A549 (cell line): ENCODE data around the gene PPP2R3B. TPM values are rescaled to one million over a fixed set of nuclear protein-coding genes. Genes with fewer than 3 reads are reported as not detected.

Experiments used
- ATAC-seq, 2 experiments: fragments of 200-7000 bp in 1 of 2; fragments of >200 bp in 1 of 2; cut with Nextera tagmentation in 1 of 2; cut with Tn5 transposase in 1 of 2; 3 replicates each; pipeline versions ENCODE4 v1.8.0 to v1.9.1; 2018 to 2020; ENCODE audit warnings: mild to moderate bottlenecking in 1 of 2, moderate library complexity in 1 of 2
- CTCF ChIA-PET: fragments of 300-600 bp; sonication (Branson Sonifier 250); formaldehyde crosslinking; extraction: SDS; loops from one replicate; lab custom pipeline; 2021; ENCODE audit warnings: antibody characterized with exemption, inconsistent platforms; lab: Yijun Ruan, JAX
- POLR2A ChIA-PET: fragments of 350-600 bp; formaldehyde crosslinking; extraction: SDS; loops from one replicate; lab custom pipeline; 2021; ENCODE audit warnings: antibody characterized with exemption, inconsistent platforms; lab: Yijun Ruan, JAX
- DNase-seq, 2 experiments: peaks; one replicate each; pipeline versions ENCODE4 v3.0.0 to v3.0.0-alpha.2; 2011 to 2016; ENCODE audit warnings: low read depth in 1 of 2, low spot score in 1 of 2
- FAIRE-seq: peaks from 2 replicates; lab custom pipeline; 2011; peaks lifted over from hg19 to GRCh38; lab: Jason Lieb, UNC
- H3K27ac ChIP-seq, 2 experiments: fragments of >200 bp; sonication (Bioruptor Twin); formaldehyde crosslinking; 3 replicates each; pipeline ENCODE4 v1.5.1; 2016 to 2017
- H3K4me1 ChIP-seq: fragments of >200 bp; sonication (Bioruptor Twin); formaldehyde crosslinking; 3 replicates; pipeline ENCODE4 v1.6.1; 2016
- H3K4me2 ChIP-seq: fragments of >200 bp; sonication (Bioruptor Twin); formaldehyde crosslinking; 3 replicates; pipeline ENCODE4 v1.6.1; 2016
- H3K4me3 ChIP-seq: fragments of >200 bp; sonication (Bioruptor Twin); formaldehyde crosslinking; 3 replicates; pipeline ENCODE4 v1.5.1; 2016
- H3K9me3 ChIP-seq: fragments of >200 bp; sonication (Bioruptor Twin); formaldehyde crosslinking; 3 replicates; pipeline ENCODE4 v1.6.1; 2016
- CEBPB ChIP-seq, 2 experiments: fragments of >200 bp in 1 of 2; sonication (Bioruptor Twin) in 1 of 2; formaldehyde crosslinking in 1 of 2; IDR thresholded peaks; 2 replicates each; pipeline ENCODE4 v1.6.1; 2012 to 2016
- ESRRA ChIP-seq: fragments of 150-350 bp; IDR thresholded peaks from 2 replicates; pipeline ENCODE4 v1.6.1; 2014; ENCODE audit warnings: mild to moderate bottlenecking, low read length, borderline replicate concordance
- FOSL2 ChIP-seq, 2 experiments: fragments of 450-650 bp in 1 of 2; fragments of >200 bp in 1 of 2; sonication (Bioruptor Twin) in 1 of 2; formaldehyde crosslinking; IDR thresholded peaks; 2 replicates each; pipeline versions ENCODE4 v1.5.0 to v1.6.1; 2016 to 2020; ENCODE audit warnings: mild to moderate bottlenecking in 1 of 2, moderate library complexity in 1 of 2
- FOXS1 ChIP-seq: fragments of 250-450 bp; sonication (Bioruptor Pico); IDR thresholded peaks from 2 replicates; pipeline ENCODE4 v1.5.0; 2020; ENCODE audit warnings: mild to moderate bottlenecking, moderate library complexity
- HDAC2 ChIP-seq: fragments of 200-600 bp; sonication (generic); IDR thresholded peaks from 2 replicates; pipeline ENCODE4 v1.6.1; 2016
- HMGXB4 ChIP-seq: fragments of 250-450 bp; sonication (Bioruptor Pico); IDR thresholded peaks from 2 replicates; pipeline ENCODE4 v1.5.0; 2021; ENCODE audit warnings: mild to moderate bottlenecking, moderate library complexity, borderline replicate concordance
- HOXB5 ChIP-seq: fragments of 250-450 bp; sonication (Bioruptor Pico); IDR thresholded peaks from 2 replicates; pipeline ENCODE4 v1.5.0; 2020; ENCODE audit warnings: mild to moderate bottlenecking, moderate library complexity
- MAZ ChIP-seq: fragments of 150-350 bp; IDR thresholded peaks from 2 replicates; pipeline ENCODE4 v1.6.1; 2014; ENCODE audit warnings: antibody characterized with exemption, low read depth, low read length, borderline replicate concordance
- RAD21 ChIP-seq, 2 experiments: fragments of >200 bp in 1 of 2; sonication (Bioruptor Twin) in 1 of 2; formaldehyde crosslinking in 1 of 2; IDR thresholded peaks in 1 of 2; conservative IDR thresholded peaks in 1 of 2; 2 replicates in 1 of 2; 3 replicates in 1 of 2; pipeline ENCODE4 v1.6.1; 2012 to 2018; ENCODE audit warnings: inconsistent platforms in 1 of 2
- RFX5 ChIP-seq: fragments of 450-650 bp; IDR thresholded peaks from 2 replicates; pipeline ENCODE4 v1.7.1; 2014; ENCODE audit warnings: antibody characterized with exemption, mild to moderate bottlenecking, moderate library complexity
- SREBF2 ChIP-seq: fragments of 450-650 bp; IDR thresholded peaks from 2 replicates; pipeline ENCODE4 v1.6.1; 2014; ENCODE audit warnings: mild to moderate bottlenecking, moderate library complexity
- TFCP2L1 ChIP-seq: fragments of 250-450 bp; sonication (Bioruptor Pico); IDR thresholded peaks from 2 replicates; pipeline ENCODE4 v1.5.0; 2021; ENCODE audit warnings: mild to moderate bottlenecking
- ZC3H11A ChIP-seq: fragments of 450-650 bp; IDR thresholded peaks from 2 replicates; pipeline ENCODE4 v1.6.1; 2014; ENCODE audit warnings: antibody characterized with exemption, mild to moderate bottlenecking
- WGBS: methylation state at CpG from one replicate; pipeline ENCODE4 v1.1.6; 2017; ENCODE audit errors: missing lambda C conversion rate; 5-methylcytosine and 5-hydroxymethylcytosine counted together
- polyA plus RNA-seq, 4 experiments: library from polyadenylated mRNA; depleted of rRNA in 3 of 4; stranded (reverse); fragments of >200 nt; fragmentation: RNase III in 1 of 4; extraction: RNeasy Plus Mini Kit Qiagen cat#74134 plus additional on column Dnase treatment in 1 of 4; gene quantifications; 2 replicates in 3 of 4; 3 replicates in 1 of 4; pipeline ENCODE4 v1.2.3, GENCODE V29; 2011 to 2017
- TF ChIP-seq, protein P1 (sequence below): fragments of 450-650 bp; IDR thresholded peaks from 2 replicates; pipeline ENCODE4 v1.6.1; 2014; ENCODE audit warnings: antibody characterized with exemption
- TF ChIP-seq, protein P2 (sequence below): fragments of >200 bp; sonication (Bioruptor Twin); formaldehyde crosslinking; IDR thresholded peaks from 3 replicates; pipeline ENCODE4 v1.6.1; 2016
- TF ChIP-seq, protein P3 (sequence below): fragments of 250-450 bp; sonication (Bioruptor Pico); IDR thresholded peaks from 2 replicates; pipeline ENCODE4 v1.5.0; 2020; ENCODE audit warnings: low read depth, mild to moderate bottlenecking, moderate library complexity

PPP2R3B gene
- polyA plus RNA-seq, 2 of the 4 experiments (the other 2 are of a cell fraction) = 12.6 to 29.6 TPM

GRCh38 chrX:308821-309520 lies 77.7 kb downstream of the PPP2R3B start:
- 94% methylated on average over 30 of the region's 30 CpGs for WGBS
- no peaks in the 10 kb centered on the region for H3K9me3 ChIP-seq
- no peak overlapping the region for H3K27ac ChIP-seq
- no peaks in the 10 kb centered on the region for H3K4me1 ChIP-seq
- ATAC-seq = no peak
- POLR2A ChIA-PET = no interaction called here
- no peak overlapping the region for H3K4me2 ChIP-seq
- TF ChIP-seq, protein P1, sequence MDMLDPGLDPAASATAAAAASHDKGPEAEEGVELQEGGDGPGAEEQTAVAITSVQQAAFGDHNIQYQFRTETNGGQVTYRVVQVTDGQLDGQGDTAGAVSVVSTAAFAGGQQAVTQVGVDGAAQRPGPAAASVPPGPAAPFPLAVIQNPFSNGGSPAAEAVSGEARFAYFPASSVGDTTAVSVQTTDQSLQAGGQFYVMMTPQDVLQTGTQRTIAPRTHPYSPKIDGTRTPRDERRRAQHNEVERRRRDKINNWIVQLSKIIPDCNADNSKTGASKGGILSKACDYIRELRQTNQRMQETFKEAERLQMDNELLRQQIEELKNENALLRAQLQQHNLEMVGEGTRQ = no peak
- TF ChIP-seq SREBF2 = no peak
- TF ChIP-seq, all 56 proteins: peak for 0
- H3K4me3 ChIP-seq = no peak overlapping the region
- no peak for FAIRE-seq
- CTCF ChIA-PET = no interaction called here
- no peak for DNase-seq

DNA sequence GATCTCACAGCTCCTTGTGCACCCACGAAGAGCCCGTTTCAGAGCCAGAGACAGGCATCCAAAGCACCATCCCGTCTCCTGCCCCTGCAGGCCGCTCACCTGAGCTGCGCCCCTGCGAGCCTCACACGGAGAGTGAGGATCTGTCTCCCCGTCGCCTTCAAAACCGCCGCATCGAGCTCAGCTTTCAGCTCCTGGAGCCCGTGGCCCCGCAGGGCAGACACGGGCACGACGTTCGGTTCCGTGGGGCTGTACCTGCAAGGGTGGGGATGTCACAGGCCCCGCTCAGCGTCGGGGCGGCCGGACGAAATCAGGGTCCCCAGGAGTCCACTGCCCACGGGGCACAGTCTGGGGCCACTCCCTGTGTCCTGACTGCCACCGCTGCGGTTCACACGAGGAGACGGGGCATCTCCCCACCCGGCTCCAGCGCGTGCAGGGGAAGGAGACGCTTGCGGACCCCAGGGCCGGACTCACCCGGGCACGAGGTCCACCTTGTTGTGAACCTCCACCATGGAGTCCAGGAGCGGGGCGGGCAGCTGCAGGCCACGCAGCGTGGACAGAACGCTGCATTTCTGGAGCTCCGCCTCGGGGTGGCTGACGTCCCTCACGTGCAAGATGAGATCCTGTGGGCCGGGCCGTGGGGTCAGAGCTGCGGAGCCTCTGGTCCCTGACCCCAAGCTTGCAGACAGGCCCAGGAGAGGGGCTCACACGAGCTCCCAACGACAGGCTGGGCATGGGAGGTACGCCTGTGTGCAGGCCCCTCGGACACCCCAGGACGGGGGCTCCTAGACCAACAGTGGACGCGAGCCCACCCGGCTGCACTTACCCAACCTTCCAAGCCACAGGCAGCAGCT lies 79.2 kb downstream of the PPP2R3B start:
- ChIA-PET CTCF (no interaction called here), POLR2A (no interaction called here)
- FAIRE-seq (no peak), ATAC-seq (no peak), DNase-seq (no peak)
- H3K27ac ChIP-seq = no peak overlapping the region
- 96% methylated on average over 57 of the region's 58 CpGs for WGBS
- no peak for TF ChIP-seq CEBPB (IDR thresholded peaks at IDR 0.05)
- TF ChIP-seq HMGXB4 = no peak
- TF ChIP-seq, protein P2, sequence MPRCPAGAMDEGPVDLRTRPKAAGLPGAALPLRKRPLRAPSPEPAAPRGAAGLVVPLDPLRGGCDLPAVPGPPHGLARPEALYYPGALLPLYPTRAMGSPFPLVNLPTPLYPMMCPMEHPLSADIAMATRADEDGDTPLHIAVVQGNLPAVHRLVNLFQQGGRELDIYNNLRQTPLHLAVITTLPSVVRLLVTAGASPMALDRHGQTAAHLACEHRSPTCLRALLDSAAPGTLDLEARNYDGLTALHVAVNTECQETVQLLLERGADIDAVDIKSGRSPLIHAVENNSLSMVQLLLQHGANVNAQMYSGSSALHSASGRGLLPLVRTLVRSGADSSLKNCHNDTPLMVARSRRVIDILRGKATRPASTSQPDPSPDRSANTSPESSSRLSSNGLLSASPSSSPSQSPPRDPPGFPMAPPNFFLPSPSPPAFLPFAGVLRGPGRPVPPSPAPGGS = no peak
- TF ChIP-seq HDAC2 = no peak
- no peak for TF ChIP-seq RFX5
- TF ChIP-seq, protein P3, sequence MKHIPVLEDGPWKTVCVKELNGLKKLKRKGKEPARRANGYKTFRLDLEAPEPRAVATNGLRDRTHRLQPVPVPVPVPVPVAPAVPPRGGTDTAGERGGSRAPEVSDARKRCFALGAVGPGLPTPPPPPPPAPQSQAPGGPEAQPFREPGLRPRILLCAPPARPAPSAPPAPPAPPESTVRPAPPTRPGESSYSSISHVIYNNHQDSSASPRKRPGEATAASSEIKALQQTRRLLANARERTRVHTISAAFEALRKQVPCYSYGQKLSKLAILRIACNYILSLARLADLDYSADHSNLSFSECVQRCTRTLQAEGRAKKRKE (CRISPR knock-in tag) = no peak
- no peak for TF ChIP-seq TFCP2L1 (CRISPR knock-in tag)
- TF ChIP-seq HOXB5 = no peak
- no peak for TF ChIP-seq RAD21 (conservative IDR thresholded peaks at IDR 0.05 in 1 of 2, IDR thresholded peaks at IDR 0.05 in 1 of 2)
- TF ChIP-seq ESRRA = no peak
- TF ChIP-seq FOSL2 (IDR thresholded peaks at IDR 0.05) = no peak
- no peak for TF ChIP-seq FOSL2 (CRISPR knock-in tag; IDR thresholded peaks at IDR 0.05)
- no peak for TF ChIP-seq MAZ
- no peak for TF ChIP-seq FOXS1
- no peak for TF ChIP-seq ZC3H11A
- no peak overlapping the region for H3K4me2 ChIP-seq
- no peaks in the 10 kb centered on the region for H3K4me1 ChIP-seq
- no peaks in the 10 kb centered on the region for H3K9me3 ChIP-seq
- H3K4me3 ChIP-seq = no peak overlapping the region
